Peyer's patch (tissue), 4 donors: ENCODE data around the gene TNNT2.

Experiments
- CTCF ChIP-seq, 6 experiments: fragments of 450-650 bp in 4 of 6; fragments of 200-600 bp in 2 of 6; sonication (generic) in 1 of 6; IDR thresholded peaks; one replicate each; pipeline ENCODE4 v1.5.1; 2017 to 2019; ENCODE audit warnings: antibody characterized with exemption in 6 of 6, mild to moderate bottlenecking in 3 of 6, moderate library complexity in 1 of 6
- POLR2A ChIP-seq, 2 donors: fragments of 450-650 bp; IDR thresholded peaks; one replicate each; pipeline ENCODE4 v1.5.1; 2017; ENCODE audit warnings: antibody characterized with exemption in 2 of 2, mild to moderate bottlenecking in 2 of 2, moderate library complexity in 2 of 2

- TF ChIP-seq CTCF (IDR thresholded peaks at IDR 0.05) (no peak), POLR2A (IDR thresholded peaks at IDR 0.05) (no peak)
These were observed 44.7 kb downstream of the TNNT2 start for GRCh38 chr1:201332616-201333335.
